ENCODE results near the gene REEP6. TPM values are rescaled to one million over a fixed set of nuclear protein-coding genes. Genes with fewer than 3 reads are reported as not detected.

Gene REEP6
- total RNA-seq, 4 donors from 2014 or later, result 3.1 to 19.0 (median 3.7) TPM

- TF ChIP-seq CTCF (IDR thresholded peaks at IDR 0.05; ENCODE audit: low read depth), result no peak
These were observed 7.0 kb upstream of the REEP6 start for GRCh38 chr19:1483979-1484428.

- no peak for TF ChIP-seq CTCF (IDR thresholded peaks at IDR 0.05; ENCODE audit: low read depth)
These were observed 4.0 kb upstream of the REEP6 start for GRCh38 chr19:1486720-1487575.

GRCh38 chr19:1487576-1488281 is 3.3 kb upstream of the REEP6 start:
- TF ChIP-seq CTCF (IDR thresholded peaks at IDR 0.05; ENCODE audit: low read depth), result no peak

GRCh38 chr19:1488282-1488601 is 2.7 kb upstream of the REEP6 start:
- TF ChIP-seq CTCF (IDR thresholded peaks at IDR 0.05; ENCODE audit: low read depth), result no peak

GRCh38 chr19:1489463-1490310 is 1.3 kb upstream of the REEP6 start:
- no peak for TF ChIP-seq CTCF (IDR thresholded peaks at IDR 0.05; ENCODE audit: low read depth)

GRCh38 chr19:1490311-1491113 is 469 bp upstream of the REEP6 start, which contains the start of gene PCSK4:
PCSK4 (minus strand) TSS chr19:1490350; CDS start chr19:1490346, 4 bp downstream.
- TF ChIP-seq CTCF (IDR thresholded peaks at IDR 0.05; ENCODE audit: low read depth), result no peak

All from subcutaneous adipose tissue (tissue), 4 donors.